PC-3 (cell line): ENCODE results near the gene TBX2. TPM values are rescaled to one million over a fixed set of nuclear protein-coding genes. Genes with fewer than 3 reads are reported as not detected.

ENCODE experiments used
- ATAC-seq: fragments of 200-7000 bp; cut with Tn5 transposase; 2 replicates; pipeline ENCODE4 v1.9.1; 2020; ENCODE audit warnings: mild to moderate bottlenecking, moderate library complexity
- BruUV-seq: library from RNA; stranded (reverse); fragments of 400-500 nt; replicated peaks from 2 replicates; lab custom pipeline; 2021; lab: Mats Ljungman, UMichigan
- CTCF ChIA-PET: fragments of 300-600 bp; sonication (Branson Sonifier 250); formaldehyde crosslinking; loops from one replicate; lab custom pipeline; 2022; ENCODE audit warnings: antibody characterized with exemption; lab: Charles Lee
- POLR2A ChIA-PET: fragments of 300-600 bp; sonication (Branson Sonifier 250); formaldehyde crosslinking; loops from one replicate; lab custom pipeline; 2022; ENCODE audit warnings: antibody characterized with exemption; ENCODE audit not compliant: unreplicated experiment; lab: Charles Lee
- DNase-seq: peaks from one replicate; pipeline ENCODE4 v3.0.0-alpha.2; 2015
- H2AFZ ChIP-seq: fragments of 300-600 bp; sonication (generic); 2 replicates; pipeline ENCODE4 v1.6.0; 2016; ENCODE audit warnings: antibody characterized with exemption, low read length
- H3F3A ChIP-seq: fragments of 300-600 bp; sonication (generic); one replicate; pipeline ENCODE4 v1.6.0; 2017; ENCODE audit warnings: antibody characterized with exemption, low read length, control low read depth, mild to moderate bottlenecking; ENCODE audit not compliant: unreplicated experiment
- H3K27ac ChIP-seq: fragments of 300-600 bp; sonication (generic); 2 replicates; pipeline ENCODE4 v1.5.1; 2016; ENCODE audit warnings: mild to moderate bottlenecking, low read length
- H3K27me3 ChIP-seq: fragments of 300-600 bp; sonication (generic); 2 replicates; pipeline ENCODE4 v1.6.1; 2016; ENCODE audit warnings: low read length, mixed read lengths
- H3K36me3 ChIP-seq: fragments of 300-600 bp; sonication (generic); 2 replicates; pipeline ENCODE4 v1.6.1; 2016; ENCODE audit warnings: low read depth, mixed run types, low read length, mixed read lengths
- H3K4me1 ChIP-seq: fragments of 300-600 bp; sonication (generic); 2 replicates; pipeline ENCODE4 v1.5.1; 2016; ENCODE audit warnings: low read length; ENCODE audit not compliant: insufficient read depth
- H3K4me2 ChIP-seq: fragments of 300-600 bp; sonication (generic); 2 replicates; pipeline ENCODE4 v1.6.0; 2016; ENCODE audit warnings: low read length
- H3K4me3 ChIP-seq: fragments of 300-600 bp; sonication (generic); 2 replicates; pipeline ENCODE4 v1.5.1; 2016; ENCODE audit warnings: mild to moderate bottlenecking, low read length, mixed read lengths
- H3K79me2 ChIP-seq: fragments of 300-600 bp; sonication (generic); 2 replicates; pipeline ENCODE4 v1.6.1; 2017; ENCODE audit warnings: low read length, mixed read lengths
- H3K9ac ChIP-seq: fragments of 300-600 bp; sonication (generic); 2 replicates; pipeline ENCODE4 v1.6.0; 2016; ENCODE audit warnings: mild to moderate bottlenecking, low read length
- H3K9me2 ChIP-seq: fragments of 300-600 bp; sonication (generic); replicated peaks from 2 replicates; pipeline ENCODE4 v1.6.1; 2016; ENCODE audit warnings: mixed run types, low read length, mixed read lengths
- H3K9me3 ChIP-seq: fragments of 300-600 bp; sonication (generic); 2 replicates; pipeline ENCODE4 v1.6.1; 2016; ENCODE audit warnings: low read length, mixed read lengths
- H4K20me1 ChIP-seq: fragments of 300-600 bp; sonication (generic); 2 replicates; pipeline ENCODE4 v1.6.1; 2016; ENCODE audit warnings: low read length, mixed read lengths
- EZH2 ChIP-seq: fragments of 300-600 bp; sonication (generic); IDR thresholded peaks from one replicate; pipeline ENCODE4 v1.6.1; 2017; ENCODE audit warnings: antibody characterized with exemption, mild to moderate bottlenecking, low read length; ENCODE audit not compliant: unreplicated experiment
- EZH2phosphoT487 ChIP-seq: fragments of 300-600 bp; sonication (generic); IDR thresholded peaks from 2 replicates; pipeline ENCODE4 v1.6.1; 2018; ENCODE audit warnings: mild to moderate bottlenecking, antibody characterized with exemption, low read length, borderline replicate concordance
- intact Hi-C: fragments of 100-400 bp; cut with micrococcal nuclease; formaldehyde crosslinking; loops from 2 replicates; pipeline ENCODE4 v1.9.0; 2023
- total RNA-seq: library from RNA; depleted of rRNA; stranded (reverse); fragments of >200 nt; gene quantifications from 2 replicates; pipeline ENCODE4 v1.2.3, GENCODE V29; 2014
- TF ChIP-seq, protein P1 (sequence below): fragments of 300-600 bp; sonication (generic); conservative IDR thresholded peaks from 2 replicates; pipeline ENCODE4 v1.5.1; 2017; ENCODE audit warnings: antibody characterized with exemption, low read depth, mild to moderate bottlenecking, low read length

TBX2 gene
- total RNA-seq, 1 experiment from 2014 or later: 7.1 TPM

DNA sequence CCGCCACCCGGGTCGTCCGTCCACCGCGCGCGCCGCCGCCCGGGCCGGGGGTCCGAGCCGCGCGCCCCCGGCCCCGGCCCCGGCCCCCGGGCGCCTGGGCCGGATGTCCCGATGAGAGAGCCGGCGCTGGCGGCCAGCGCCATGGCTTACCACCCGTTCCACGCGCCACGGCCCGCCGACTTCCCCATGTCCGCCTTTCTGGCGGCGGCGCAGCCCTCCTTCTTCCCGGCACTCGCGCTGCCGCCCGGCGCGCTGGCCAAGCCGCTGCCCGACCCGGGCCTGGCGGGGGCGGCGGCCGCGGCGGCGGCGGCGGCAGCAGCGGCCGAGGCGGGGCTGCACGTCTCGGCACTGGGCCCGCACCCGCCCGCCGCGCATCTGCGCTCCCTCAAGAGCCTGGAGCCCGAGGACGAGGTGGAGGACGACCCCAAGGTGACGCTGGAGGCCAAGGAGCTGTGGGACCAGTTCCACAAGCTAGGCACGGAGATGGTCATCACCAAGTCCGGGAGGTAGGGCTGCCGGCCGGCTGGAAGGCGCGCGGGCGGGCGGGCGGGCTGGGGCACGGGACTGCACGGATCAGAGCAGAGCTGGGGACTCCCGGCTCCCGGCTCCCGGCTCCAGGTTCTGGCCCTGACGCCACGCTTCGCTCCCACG is 548 bp downstream of the TBX2 start:
- DNase-seq (peak; percentile 59), ATAC-seq (peak; percentile 18)
- Histone ChIP-seq H3F3A (no peaks in the 10 kb centered on the region), H2AFZ (peak overlapping the region; percentile 70), H3K9me3 (no peaks in the 10 kb centered on the region), H4K20me1 (no peaks in the 10 kb centered on the region), H3K4me2 (peak overlapping the region; percentile 98), H3K4me1 (peaks cover 20% of the 10 kb centered on the region), H3K36me3 (no peaks in the 10 kb centered on the region), H3K4me3 (peak overlapping the region; percentile 72), H3K27ac (no peak overlapping the region), H3K27me3 (no peaks in the 10 kb centered on the region), H3K79me2 (peaks cover 20% of the 10 kb centered on the region), H3K9ac (peak overlapping the region; percentile 26; the same call in 1 of the 2 replicates), H3K9me2 (no peaks in the 10 kb centered on the region)
- intact Hi-C loops: loop anchor here (2.0 kb wide), 1 partner anchor 429 kb away; no protein-coding TSS in a partner anchor
- no TSS peak for BruUV-seq
- ChIA-PET CTCF (interaction anchor here (0.6 to 1.0 kb wide), 2 partner anchors 9 to 12 kb away, joined by 3 to 7 read pairs; no protein-coding TSS in a partner anchor), POLR2A (interaction anchor here (0.6 to 0.8 kb wide), 4 partner anchors 62 to 296 kb away, joined by 3 to 5 read pairs (median 4); no protein-coding TSS in a partner anchor)
- TF ChIP-seq EZH2 (no peak), EZH2phosphoT487 (no peak)
- TF ChIP-seq, protein P1, sequence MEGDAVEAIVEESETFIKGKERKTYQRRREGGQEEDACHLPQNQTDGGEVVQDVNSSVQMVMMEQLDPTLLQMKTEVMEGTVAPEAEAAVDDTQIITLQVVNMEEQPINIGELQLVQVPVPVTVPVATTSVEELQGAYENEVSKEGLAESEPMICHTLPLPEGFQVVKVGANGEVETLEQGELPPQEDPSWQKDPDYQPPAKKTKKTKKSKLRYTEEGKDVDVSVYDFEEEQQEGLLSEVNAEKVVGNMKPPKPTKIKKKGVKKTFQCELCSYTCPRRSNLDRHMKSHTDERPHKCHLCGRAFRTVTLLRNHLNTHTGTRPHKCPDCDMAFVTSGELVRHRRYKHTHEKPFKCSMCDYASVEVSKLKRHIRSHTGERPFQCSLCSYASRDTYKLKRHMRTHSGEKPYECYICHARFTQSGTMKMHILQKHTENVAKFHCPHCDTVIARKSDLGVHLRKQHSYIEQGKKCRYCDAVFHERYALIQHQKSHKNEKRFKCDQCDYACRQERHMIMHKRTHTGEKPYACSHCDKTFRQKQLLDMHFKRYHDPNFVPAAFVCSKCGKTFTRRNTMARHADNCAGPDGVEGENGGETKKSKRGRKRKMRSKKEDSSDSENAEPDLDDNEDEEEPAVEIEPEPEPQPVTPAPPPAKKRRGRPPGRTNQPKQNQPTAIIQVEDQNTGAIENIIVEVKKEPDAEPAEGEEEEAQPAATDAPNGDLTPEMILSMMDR: no peak

DNA sequence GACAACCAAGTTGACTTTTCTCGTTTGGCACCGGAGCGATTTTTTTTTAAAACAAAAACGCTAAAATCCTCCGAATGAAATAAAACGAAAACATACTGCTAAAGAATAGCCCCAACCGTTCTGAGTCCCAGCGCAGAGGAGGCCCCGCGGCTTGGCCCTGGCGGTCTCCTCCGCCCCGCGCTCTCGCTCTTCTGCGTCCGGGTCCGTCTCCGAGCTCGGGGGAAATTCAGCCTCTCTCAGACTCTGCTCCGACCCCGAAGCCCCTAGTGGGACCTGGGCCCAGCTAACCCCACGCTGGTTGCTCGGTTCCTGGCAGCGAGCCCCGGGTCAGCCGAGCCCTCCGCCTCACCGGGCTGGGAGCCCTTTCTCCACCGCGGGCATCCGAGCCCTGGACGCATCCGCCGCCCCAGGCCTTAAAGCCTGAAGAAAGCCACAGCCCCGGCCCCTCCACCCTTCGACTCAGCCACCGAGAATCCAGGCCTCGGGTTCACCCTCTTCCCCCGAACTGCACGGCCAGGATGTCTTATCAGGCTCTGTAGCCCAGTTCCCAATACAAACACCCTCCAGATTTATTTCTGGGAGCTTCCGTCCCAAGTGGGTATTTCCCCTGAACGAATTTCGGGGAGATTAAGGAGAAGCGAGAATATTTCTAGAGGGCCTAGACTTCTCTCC is 1.2 kb downstream of the TBX2 start:
- Histone ChIP-seq H3K9me3 (no peaks in the 10 kb centered on the region), H2AFZ (peak overlapping the region; percentile 70), H3K36me3 (no peaks in the 10 kb centered on the region), H3K9me2 (no peaks in the 10 kb centered on the region), H3K4me2 (peak overlapping the region; percentile 94), H3K27ac (no peak overlapping the region), H3K79me2 (peaks cover 20% of the 10 kb centered on the region), H3K4me3 (peak overlapping the region; percentile 72), H3F3A (no peaks in the 10 kb centered on the region), H4K20me1 (no peaks in the 10 kb centered on the region), H3K27me3 (no peaks in the 10 kb centered on the region), H3K4me1 (peaks cover 20% of the 10 kb centered on the region), H3K9ac (peak overlapping the region; percentile 26)
- TF ChIP-seq EZH2 (no peak), EZH2phosphoT487 (no peak)
- TF ChIP-seq, protein P1: no peak
- ATAC-seq (no peak), DNase-seq (no peak)
- BruUV-seq: TSS peak; percentile 57
- intact Hi-C loops: loop anchor here (2.0 kb wide), 1 partner anchor 430 kb away; no protein-coding TSS in a partner anchor
- CTCF ChIA-PET: interaction anchor here (0.5 to 1.0 kb wide), 3 partner anchors 8 to 650 kb away, joined by 3 to 7 read pairs (median 3); no protein-coding TSS in a partner anchor
- POLR2A ChIA-PET: no interaction called here
